Ovary (tissue), 3 donors: Measurements from ENCODE around the gene STT3B.

Experiments used
- EP300 ChIP-seq: sonication (generic); formaldehyde crosslinking; IDR thresholded peaks from one replicate; pipeline ENCODE4 v1.6.1; 2017; ENCODE audit warnings: antibody characterized with exemption
- TF ChIP-seq, protein P1 (sequence below), 3 donors: fragments of 450-650 bp in 2 of 3; fragments of 200-600 bp in 1 of 3; IDR thresholded peaks; one replicate each; pipeline versions ENCODE4 v1.5.1 to v1.8.0; 2016 to 2022; ENCODE audit warnings: antibody characterized with exemption in 3 of 3, mild to moderate bottlenecking in 1 of 3
- donor health status: DM: no; HTN: no; CAD: no.

DNA sequence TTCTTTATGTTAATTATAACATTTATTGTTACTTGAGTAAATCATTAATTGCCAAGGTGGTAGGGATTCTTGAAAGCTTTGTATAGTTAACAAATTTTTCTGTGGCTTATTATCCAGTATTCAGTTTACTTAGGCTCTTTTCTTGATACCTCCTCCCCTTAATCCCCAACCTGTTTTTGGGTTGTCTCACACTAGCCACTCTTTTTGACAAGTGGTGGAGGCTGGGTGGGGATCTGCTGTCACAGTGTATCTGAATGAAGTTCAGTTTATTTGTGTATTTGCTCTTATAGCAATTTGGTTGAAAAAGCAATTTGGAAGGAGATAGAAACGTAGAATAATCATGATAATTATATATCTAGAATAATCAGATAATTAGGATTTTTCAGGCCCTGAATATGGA lies 43.8 kb downstream of the STT3B start:
- TF ChIP-seq, protein P1, sequence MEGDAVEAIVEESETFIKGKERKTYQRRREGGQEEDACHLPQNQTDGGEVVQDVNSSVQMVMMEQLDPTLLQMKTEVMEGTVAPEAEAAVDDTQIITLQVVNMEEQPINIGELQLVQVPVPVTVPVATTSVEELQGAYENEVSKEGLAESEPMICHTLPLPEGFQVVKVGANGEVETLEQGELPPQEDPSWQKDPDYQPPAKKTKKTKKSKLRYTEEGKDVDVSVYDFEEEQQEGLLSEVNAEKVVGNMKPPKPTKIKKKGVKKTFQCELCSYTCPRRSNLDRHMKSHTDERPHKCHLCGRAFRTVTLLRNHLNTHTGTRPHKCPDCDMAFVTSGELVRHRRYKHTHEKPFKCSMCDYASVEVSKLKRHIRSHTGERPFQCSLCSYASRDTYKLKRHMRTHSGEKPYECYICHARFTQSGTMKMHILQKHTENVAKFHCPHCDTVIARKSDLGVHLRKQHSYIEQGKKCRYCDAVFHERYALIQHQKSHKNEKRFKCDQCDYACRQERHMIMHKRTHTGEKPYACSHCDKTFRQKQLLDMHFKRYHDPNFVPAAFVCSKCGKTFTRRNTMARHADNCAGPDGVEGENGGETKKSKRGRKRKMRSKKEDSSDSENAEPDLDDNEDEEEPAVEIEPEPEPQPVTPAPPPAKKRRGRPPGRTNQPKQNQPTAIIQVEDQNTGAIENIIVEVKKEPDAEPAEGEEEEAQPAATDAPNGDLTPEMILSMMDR (IDR thresholded peaks at IDR 0.05): no peak
- TF ChIP-seq EP300: no peak
